ENCODE data around the gene FIP1L1.
"Not testable (repeated sequence)": the region's sequence is repeated elsewhere in the genome, so short reads cannot be mapped to it uniquely, and the experiment has no call there.

The FIP1L1 gene

GRCh38 chr4:53374777-53375258, 2.6 kb upstream of the FIP1L1 start:
- DNase-seq (ENCODE audit: insufficient read length, low spot score) = no peak
- FAIRE-seq = no peak
- TF ChIP-seq TAF1 (IDR thresholded peaks at IDR 0.05; ENCODE audit: low read depth, low read length) (no peak), POLR2AphosphoS5 (IDR thresholded peaks at IDR 0.05; ENCODE audit: low read depth, low read length) (no peak), POU2F2 (IDR thresholded peaks at IDR 0.05; ENCODE audit: low read depth, low read length) (no peak), POLR2A (IDR thresholded peaks at IDR 0.05; ENCODE audit: low read depth, low read length) (no peak), PAX5 (IDR thresholded peaks at IDR 0.05; ENCODE audit: insufficient read depth, low read length, severe bottlenecking) (no peak), SPI1 (IDR thresholded peaks at IDR 0.05; ENCODE audit: low read depth, low read length) (no peak)

GRCh38 chr4:53376900-53377299, 541 bp upstream of the FIP1L1 start:
- no peak for FAIRE-seq

GRCh38 chr4:53378171-53378482, 686 bp downstream of the FIP1L1 start:
- DNase-seq (ENCODE audit: insufficient read length, low spot score) = no peak
- FAIRE-seq = no peak

More at GRCh38 chr4:53376900-53377299, 541 bp upstream of the FIP1L1 start:
- no peak for DNase-seq (ENCODE audit: insufficient read length, low spot score)
- TF ChIP-seq POLR2AphosphoS5 (IDR thresholded peaks at IDR 0.05; ENCODE audit: low read depth, low read length) (no peak), PAX5 (IDR thresholded peaks at IDR 0.05; ENCODE audit: insufficient read depth, low read length, severe bottlenecking) (no peak), POLR2A (IDR thresholded peaks at IDR 0.05; ENCODE audit: low read depth, low read length) (no peak), POU2F2 (IDR thresholded peaks at IDR 0.05; ENCODE audit: low read depth, low read length) (no peak), TAF1 (IDR thresholded peaks at IDR 0.05; ENCODE audit: low read depth, low read length) (no peak), SPI1 (IDR thresholded peaks at IDR 0.05; ENCODE audit: low read depth, low read length) (no peak)

GRCh38 chr4:53380221-53380620, 2.8 kb downstream of the FIP1L1 start:
- TF ChIP-seq SPI1 (IDR thresholded peaks at IDR 0.05; ENCODE audit: low read depth, low read length) = no peak
- no peak for TF ChIP-seq POLR2AphosphoS5 (IDR thresholded peaks at IDR 0.05; ENCODE audit: low read depth, low read length)
- no peak for TF ChIP-seq PAX5 (IDR thresholded peaks at IDR 0.05; ENCODE audit: insufficient read depth, low read length, severe bottlenecking)
- no peak for TF ChIP-seq TAF1 (IDR thresholded peaks at IDR 0.05; ENCODE audit: low read depth, low read length)
- TF ChIP-seq POLR2A (IDR thresholded peaks at IDR 0.05; ENCODE audit: low read depth, low read length) = no peak
- no peak for TF ChIP-seq POU2F2 (IDR thresholded peaks at IDR 0.05; ENCODE audit: low read depth, low read length)
- peak; percentile 76 for FAIRE-seq
- no peak for DNase-seq (ENCODE audit: insufficient read length, low spot score)

More at GRCh38 chr4:53378171-53378482, 686 bp downstream of the FIP1L1 start:
- TF ChIP-seq SPI1 (IDR thresholded peaks at IDR 0.05; ENCODE audit: low read depth, low read length) (no peak), PAX5 (IDR thresholded peaks at IDR 0.05; ENCODE audit: insufficient read depth, low read length, severe bottlenecking) (no peak), POLR2AphosphoS5 (IDR thresholded peaks at IDR 0.05; ENCODE audit: low read depth, low read length) (no peak), TAF1 (IDR thresholded peaks at IDR 0.05; ENCODE audit: low read depth, low read length) (no peak), POLR2A (IDR thresholded peaks at IDR 0.05; ENCODE audit: low read depth, low read length) (no peak), POU2F2 (IDR thresholded peaks at IDR 0.05; ENCODE audit: low read depth, low read length) (no peak)

- not testable (repeated sequence) for FAIRE-seq; DNase-seq (ENCODE audit: insufficient read length, low spot score)
These were observed 32.0 kb downstream of the FIP1L1 start for GRCh38 chr4:53409479-53409878.

- DNase-seq (ENCODE audit: insufficient read length, low spot score) = no peak
- no peak for TF ChIP-seq SPI1 (IDR thresholded peaks at IDR 0.05; ENCODE audit: low read depth, low read length)
- FAIRE-seq = no peak
These were observed 41.8 kb downstream of the FIP1L1 start for GRCh38 chr4:53419208-53419607.

GRCh38 chr4:53421791-53422190, 44.4 kb downstream of the FIP1L1 start:
- TF ChIP-seq SPI1 (IDR thresholded peaks at IDR 0.05; ENCODE audit: low read depth, low read length) = no peak
- no peak for TF ChIP-seq TAF1 (IDR thresholded peaks at IDR 0.05; ENCODE audit: low read depth, low read length)
- TF ChIP-seq POLR2AphosphoS5 (IDR thresholded peaks at IDR 0.05; ENCODE audit: low read depth, low read length) = no peak
- TF ChIP-seq POLR2A (IDR thresholded peaks at IDR 0.05; ENCODE audit: low read depth, low read length) = no peak
- no peak for TF ChIP-seq POU2F2 (IDR thresholded peaks at IDR 0.05; ENCODE audit: low read depth, low read length)
- no peak for TF ChIP-seq PAX5 (IDR thresholded peaks at IDR 0.05; ENCODE audit: insufficient read depth, low read length, severe bottlenecking)
- no peak for FAIRE-seq

GRCh38 chr4:53422367-53422766, 44.9 kb downstream of the FIP1L1 start:
- TF ChIP-seq SPI1 (IDR thresholded peaks at IDR 0.05; ENCODE audit: low read depth, low read length) (no peak), POLR2AphosphoS5 (IDR thresholded peaks at IDR 0.05; ENCODE audit: low read depth, low read length) (no peak), POU2F2 (IDR thresholded peaks at IDR 0.05; ENCODE audit: low read depth, low read length) (no peak), PAX5 (IDR thresholded peaks at IDR 0.05; ENCODE audit: insufficient read depth, low read length, severe bottlenecking) (no peak), TAF1 (IDR thresholded peaks at IDR 0.05; ENCODE audit: low read depth, low read length) (no peak), POLR2A (IDR thresholded peaks at IDR 0.05; ENCODE audit: low read depth, low read length) (no peak)
- FAIRE-seq = no peak
- no peak for DNase-seq (ENCODE audit: insufficient read length, low spot score)

More at GRCh38 chr4:53421791-53422190, 44.4 kb downstream of the FIP1L1 start:
- no peak for DNase-seq (ENCODE audit: insufficient read length, low spot score)

- TF ChIP-seq PAX5 (IDR thresholded peaks at IDR 0.05; ENCODE audit: insufficient read depth, low read length, severe bottlenecking) (no peak), POU2F2 (IDR thresholded peaks at IDR 0.05; ENCODE audit: low read depth, low read length) (no peak), POLR2AphosphoS5 (IDR thresholded peaks at IDR 0.05; ENCODE audit: low read depth, low read length) (no peak), POLR2A (IDR thresholded peaks at IDR 0.05; ENCODE audit: low read depth, low read length) (no peak), TAF1 (IDR thresholded peaks at IDR 0.05; ENCODE audit: low read depth, low read length) (no peak), SPI1 (IDR thresholded peaks at IDR 0.05; ENCODE audit: low read depth, low read length) (no peak)
- FAIRE-seq (no peak), DNase-seq (ENCODE audit: insufficient read length, low spot score) (no peak)
These were observed 46.8 kb downstream of the FIP1L1 start for GRCh38 chr4:53424280-53424679.

GRCh38 chr4:53427366-53427765, 49.9 kb downstream of the FIP1L1 start:
- FAIRE-seq (peak; percentile 41), DNase-seq (ENCODE audit: insufficient read length, low spot score) (no peak)
- TF ChIP-seq TAF1 (IDR thresholded peaks at IDR 0.05; ENCODE audit: low read depth, low read length) (no peak), SPI1 (IDR thresholded peaks at IDR 0.05; ENCODE audit: low read depth, low read length) (no peak), POLR2A (IDR thresholded peaks at IDR 0.05; ENCODE audit: low read depth, low read length) (no peak)

GRCh38 chr4:53431052-53431451, 53.6 kb downstream of the FIP1L1 start:
- TF ChIP-seq POLR2AphosphoS5 (IDR thresholded peaks at IDR 0.05; ENCODE audit: low read depth, low read length) (no peak), POLR2A (IDR thresholded peaks at IDR 0.05; ENCODE audit: low read depth, low read length) (no peak), PAX5 (IDR thresholded peaks at IDR 0.05; ENCODE audit: insufficient read depth, low read length, severe bottlenecking) (no peak), SPI1 (IDR thresholded peaks at IDR 0.05; ENCODE audit: low read depth, low read length) (no peak), TAF1 (IDR thresholded peaks at IDR 0.05; ENCODE audit: low read depth, low read length) (no peak), POU2F2 (IDR thresholded peaks at IDR 0.05; ENCODE audit: low read depth, low read length) (no peak)
- DNase-seq (ENCODE audit: insufficient read length, low spot score) (no peak), FAIRE-seq (no peak)
